NCI-H128 (cell line): Measurements from ENCODE around the gene P2RY4.
"Not testable (repeated sequence)": the region's sequence is repeated elsewhere in the genome, so short reads cannot be mapped to it uniquely, and the experiment has no call there.

ENCODE experiments used
- DNase-seq: peaks from one replicate; lab custom pipeline; 2025; ENCODE audit not compliant: unreplicated experiment; lab: John Stamatoyannopoulos, UW

P2RY4 gene

DNA sequence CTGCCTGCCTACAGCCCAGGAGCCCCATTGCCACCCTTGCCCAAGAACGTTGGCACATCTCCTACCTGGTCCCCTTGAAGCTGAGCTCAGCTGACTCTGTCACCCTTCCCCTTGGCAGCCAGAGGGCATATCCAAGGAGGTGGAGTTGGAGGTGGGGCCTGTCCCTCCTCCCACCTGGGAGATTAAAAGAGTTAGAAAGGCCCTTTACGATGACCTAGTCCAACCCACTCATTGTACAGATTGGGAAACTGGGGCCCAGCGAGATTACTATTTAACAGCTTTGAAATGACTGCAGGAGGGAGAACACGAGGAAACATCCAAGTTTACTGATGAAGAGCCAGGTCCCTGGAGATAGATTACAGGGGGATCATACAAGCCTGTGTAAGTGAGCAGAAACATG is at the start of gene P2RY4:
TSS of gene P2RY4 (minus strand) at position 101 of the 400 bp plus-strand sequence. CDS start 580 bp downstream, outside the sequence.
- no peak for DNase-seq

DNA sequence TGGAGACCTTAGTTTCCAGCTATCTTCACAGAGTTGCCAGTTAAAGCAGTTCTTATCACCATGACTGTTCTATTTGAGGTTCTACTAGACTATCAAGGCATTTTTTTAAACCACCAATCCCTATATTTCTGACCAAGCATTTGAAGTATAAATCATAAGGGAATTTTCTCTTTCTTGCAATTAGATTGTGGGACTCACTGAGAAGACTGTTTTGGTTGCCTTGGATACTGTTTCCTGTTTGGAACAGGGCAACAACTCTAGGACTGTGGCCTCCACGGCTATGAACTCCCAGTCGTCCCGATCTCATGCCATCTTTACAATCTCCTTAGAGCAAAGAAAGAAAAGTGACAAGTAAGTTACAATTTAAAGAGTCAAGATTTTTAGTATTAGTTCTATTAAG is 41.7 kb upstream of the P2RY4 start:
- no peak for DNase-seq

GRCh38 chrX:70293621-70294020 is 33.6 kb upstream of the P2RY4 start:
- no peak for DNase-seq

- no peak for DNase-seq
Measured at GRCh38 chrX:70292788-70293187, 32.8 kb upstream of the P2RY4 start.

GRCh38 chrX:70289793-70290770 is 30.1 kb upstream of the P2RY4 start, which contains the start of the genes KIF4A and PDZD11:
TSS of gene KIF4A (plus strand) at chrX:70290104. CDS start at chrX:70290459, 355 bp downstream.
TSS of gene PDZD11 (minus strand) at chrX:70289927. CDS start at chrX:70289341, 586 bp downstream.
- DNase-seq = peak; percentile 39

- no peak for DNase-seq
Measured at GRCh38 chrX:70289168-70289792, 29.3 kb upstream of the P2RY4 start.

DNA sequence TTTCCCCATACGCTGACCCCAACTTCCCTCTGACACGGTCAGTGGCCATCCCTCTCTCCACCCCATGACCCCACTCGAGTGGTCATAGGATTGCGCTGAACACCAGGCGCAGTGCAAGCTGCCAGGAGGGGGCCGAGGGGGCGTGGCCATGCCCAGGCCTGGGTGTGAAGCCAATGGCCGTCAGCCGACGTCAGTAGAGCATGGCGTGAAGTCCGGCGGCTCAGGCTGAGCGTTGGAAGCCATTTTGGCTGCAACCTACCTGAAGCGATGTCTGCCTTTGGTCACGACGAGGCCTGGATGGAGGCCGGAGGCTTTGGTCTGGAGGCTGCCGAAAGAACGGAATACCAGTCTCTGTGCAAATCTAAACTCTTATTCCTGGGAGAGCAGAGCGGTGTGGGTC is 21.9 kb upstream of the P2RY4 start, which contains the start of gene RAB41:
TSS of gene RAB41 (plus strand) at position 222 of the 400 bp plus-strand sequence. CDS start at position 268, 46 bp downstream.
- DNase-seq = no peak

- no peak for DNase-seq
Measured at GRCh38 chrX:70280573-70280972, 20.6 kb upstream of the P2RY4 start.

DNA sequence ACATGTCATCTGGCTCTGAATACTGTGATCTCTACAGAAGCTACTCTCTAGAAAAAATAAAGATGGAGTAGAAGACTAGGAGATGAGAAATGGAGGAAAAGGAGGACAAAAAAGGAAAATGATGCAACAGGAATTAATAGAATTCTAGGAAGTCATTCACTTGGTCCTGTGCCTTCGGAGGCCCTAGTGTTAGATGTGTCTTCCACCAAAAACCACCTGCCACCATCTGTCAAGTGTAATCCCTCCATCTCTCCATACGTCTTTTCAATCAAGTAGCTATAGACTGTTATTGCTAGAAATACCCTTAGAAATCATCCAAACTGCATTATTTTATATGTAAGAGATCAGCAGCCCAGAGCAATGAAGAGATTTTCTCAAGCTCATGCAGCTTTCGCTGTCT is 19.1 kb upstream of the P2RY4 start:
- no peak for DNase-seq

GRCh38 chrX:70274029-70274428 is 14.0 kb upstream of the P2RY4 start:
- not testable (repeated sequence) for DNase-seq

DNA sequence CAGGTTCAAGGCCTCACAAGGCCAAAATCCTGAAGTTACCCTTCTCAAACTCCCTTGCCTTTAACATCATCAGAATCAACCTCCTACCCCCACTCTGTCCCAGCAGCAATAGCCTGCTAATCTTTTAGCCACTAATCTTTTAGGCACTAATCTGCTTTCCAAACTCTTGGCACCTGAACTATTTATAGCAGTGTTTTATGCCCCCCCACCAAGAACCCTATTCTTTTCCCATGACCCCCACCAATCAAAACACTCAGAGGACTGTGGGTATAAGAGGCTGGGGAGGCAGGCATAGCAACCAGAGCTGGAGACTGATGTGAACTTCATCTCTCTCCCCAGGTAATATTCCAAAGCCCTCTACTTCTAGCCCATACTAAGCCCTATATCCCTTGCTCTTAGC is 8.0 kb upstream of the P2RY4 start, which contains the start of gene ARR3:
TSS of gene ARR3 (plus strand) at position 301 of the 400 bp plus-strand sequence. CDS start 1,052 bp downstream, outside the sequence.
- DNase-seq = no peak

DNA sequence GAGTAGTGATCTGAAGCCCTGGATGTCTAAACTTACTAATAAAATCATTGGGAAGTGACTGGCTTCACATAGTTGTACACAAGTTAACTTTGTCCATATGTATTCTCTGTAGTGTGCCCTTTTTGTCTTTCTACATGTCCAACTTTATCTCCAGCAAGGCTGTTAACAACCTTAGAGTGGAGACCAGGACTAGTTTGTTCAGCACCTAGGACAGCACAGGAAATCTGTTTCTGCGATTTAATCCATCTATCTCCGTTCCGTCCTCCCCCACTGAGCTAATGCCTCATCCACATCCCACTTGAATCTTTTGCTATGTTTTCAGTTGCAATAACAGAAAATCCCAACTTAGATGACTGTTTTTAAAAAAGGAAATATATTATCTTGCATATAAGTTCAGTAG is 4.8 kb upstream of the P2RY4 start:
- DNase-seq = no peak

GRCh38 chrX:70262952-70263567 is 3.1 kb upstream of the P2RY4 start:
- no peak for DNase-seq

DNA sequence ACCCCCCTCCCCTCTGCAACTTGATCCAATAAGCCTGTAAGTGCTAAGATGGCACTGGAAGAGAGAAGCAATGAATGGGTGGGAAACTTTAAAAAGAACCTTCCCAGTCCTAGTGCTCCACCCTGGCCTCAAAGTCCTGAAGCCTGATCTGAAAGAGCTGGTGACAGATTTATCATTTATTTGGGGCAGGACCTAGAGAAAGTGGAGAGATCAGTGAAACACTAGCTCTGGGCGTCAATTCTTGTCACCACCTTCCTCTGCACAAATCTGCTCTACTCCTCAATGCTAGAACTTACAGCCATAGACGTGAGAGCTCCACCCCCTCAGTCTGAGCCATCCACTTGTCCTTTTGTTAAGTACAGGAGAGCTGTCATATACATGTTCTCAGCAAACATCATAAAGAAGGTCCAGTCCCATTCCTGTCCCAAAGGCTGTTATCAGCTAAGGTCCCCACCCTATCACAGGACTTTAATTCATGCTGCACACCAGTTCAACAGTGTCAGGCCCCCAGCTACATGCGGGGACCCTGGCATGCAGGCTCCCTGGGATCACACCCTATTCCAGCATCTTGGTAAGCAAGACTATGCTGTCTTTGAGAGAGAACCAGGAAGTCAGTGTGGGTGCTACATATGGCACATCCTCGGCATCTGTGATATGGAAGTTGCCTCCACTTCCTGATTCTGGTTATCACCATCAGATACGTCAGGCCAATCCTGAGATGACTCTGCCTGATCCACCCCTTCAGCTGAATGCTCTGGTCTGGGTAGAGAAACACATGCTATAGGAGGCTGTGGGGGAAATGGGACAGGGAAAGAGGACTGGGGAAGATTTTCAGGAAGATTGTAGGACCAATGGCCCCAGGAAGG is 2.3 kb downstream of the P2RY4 start:
- DNase-seq = no peak

- no peak for DNase-seq
Measured at GRCh38 chrX:70255452-70255851, 4.6 kb downstream of the P2RY4 start.

DNA sequence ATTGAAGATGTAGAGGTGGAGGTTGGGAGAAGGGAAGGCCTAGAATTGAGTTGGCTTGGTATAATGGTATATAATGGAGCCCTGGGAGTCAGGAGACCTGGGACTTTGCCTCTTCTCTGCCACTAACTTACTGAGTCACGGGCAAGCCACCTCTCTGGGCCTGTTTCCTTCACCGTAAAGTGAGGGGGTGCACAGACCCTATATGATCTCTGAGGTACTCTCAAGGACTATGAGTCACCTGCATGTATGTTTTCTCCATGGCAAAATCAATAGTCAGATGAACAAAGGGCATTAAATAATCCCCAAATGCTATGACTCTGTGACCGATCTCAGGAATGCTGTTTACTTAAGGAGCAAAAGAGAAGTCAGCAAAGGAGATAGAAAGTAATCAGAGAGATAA is 5.1 kb downstream of the P2RY4 start:
- DNase-seq = no peak

GRCh38 chrX:70254063-70254400 is 6.0 kb downstream of the P2RY4 start:
- no peak for DNase-seq

- no peak for DNase-seq
Measured at GRCh38 chrX:70253377-70254062, 6.5 kb downstream of the P2RY4 start.

GRCh38 chrX:70252491-70252890 is 7.5 kb downstream of the P2RY4 start:
- DNase-seq = no peak

- DNase-seq = no peak
Measured at GRCh38 chrX:70247252-70247651, 12.8 kb downstream of the P2RY4 start.
